ENCODE measurements around the gene NKX6-2.

- TF ChIP-seq, protein P1, sequence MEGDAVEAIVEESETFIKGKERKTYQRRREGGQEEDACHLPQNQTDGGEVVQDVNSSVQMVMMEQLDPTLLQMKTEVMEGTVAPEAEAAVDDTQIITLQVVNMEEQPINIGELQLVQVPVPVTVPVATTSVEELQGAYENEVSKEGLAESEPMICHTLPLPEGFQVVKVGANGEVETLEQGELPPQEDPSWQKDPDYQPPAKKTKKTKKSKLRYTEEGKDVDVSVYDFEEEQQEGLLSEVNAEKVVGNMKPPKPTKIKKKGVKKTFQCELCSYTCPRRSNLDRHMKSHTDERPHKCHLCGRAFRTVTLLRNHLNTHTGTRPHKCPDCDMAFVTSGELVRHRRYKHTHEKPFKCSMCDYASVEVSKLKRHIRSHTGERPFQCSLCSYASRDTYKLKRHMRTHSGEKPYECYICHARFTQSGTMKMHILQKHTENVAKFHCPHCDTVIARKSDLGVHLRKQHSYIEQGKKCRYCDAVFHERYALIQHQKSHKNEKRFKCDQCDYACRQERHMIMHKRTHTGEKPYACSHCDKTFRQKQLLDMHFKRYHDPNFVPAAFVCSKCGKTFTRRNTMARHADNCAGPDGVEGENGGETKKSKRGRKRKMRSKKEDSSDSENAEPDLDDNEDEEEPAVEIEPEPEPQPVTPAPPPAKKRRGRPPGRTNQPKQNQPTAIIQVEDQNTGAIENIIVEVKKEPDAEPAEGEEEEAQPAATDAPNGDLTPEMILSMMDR (IDR thresholded peaks at IDR 0.05): no peak
- TF ChIP-seq POLR2A (IDR thresholded peaks at IDR 0.05): no peak
Measured at GRCh38 chr10:132827861-132828539, 42.1 kb upstream of the NKX6-2 start.

All from esophagus squamous epithelium (tissue), 4 donors.